SIG-M5 treated with dmso at 0.1 percent for 504 hours (cell line): ENCODE results near the gene NAGA.
"Not testable (repeated sequence)": the region's sequence is repeated elsewhere in the genome, so short reads cannot be mapped to it uniquely, and the experiment has no call there.

Experiments
- DNase-seq: peaks from one replicate; lab custom pipeline; 2025; ENCODE audit not compliant: unreplicated experiment; lab: John Stamatoyannopoulos, UW

NAGA gene

GRCh38 chr22:42076764-42077485, 6.3 kb upstream of the NAGA start:
- DNase-seq = no peak

DNA sequence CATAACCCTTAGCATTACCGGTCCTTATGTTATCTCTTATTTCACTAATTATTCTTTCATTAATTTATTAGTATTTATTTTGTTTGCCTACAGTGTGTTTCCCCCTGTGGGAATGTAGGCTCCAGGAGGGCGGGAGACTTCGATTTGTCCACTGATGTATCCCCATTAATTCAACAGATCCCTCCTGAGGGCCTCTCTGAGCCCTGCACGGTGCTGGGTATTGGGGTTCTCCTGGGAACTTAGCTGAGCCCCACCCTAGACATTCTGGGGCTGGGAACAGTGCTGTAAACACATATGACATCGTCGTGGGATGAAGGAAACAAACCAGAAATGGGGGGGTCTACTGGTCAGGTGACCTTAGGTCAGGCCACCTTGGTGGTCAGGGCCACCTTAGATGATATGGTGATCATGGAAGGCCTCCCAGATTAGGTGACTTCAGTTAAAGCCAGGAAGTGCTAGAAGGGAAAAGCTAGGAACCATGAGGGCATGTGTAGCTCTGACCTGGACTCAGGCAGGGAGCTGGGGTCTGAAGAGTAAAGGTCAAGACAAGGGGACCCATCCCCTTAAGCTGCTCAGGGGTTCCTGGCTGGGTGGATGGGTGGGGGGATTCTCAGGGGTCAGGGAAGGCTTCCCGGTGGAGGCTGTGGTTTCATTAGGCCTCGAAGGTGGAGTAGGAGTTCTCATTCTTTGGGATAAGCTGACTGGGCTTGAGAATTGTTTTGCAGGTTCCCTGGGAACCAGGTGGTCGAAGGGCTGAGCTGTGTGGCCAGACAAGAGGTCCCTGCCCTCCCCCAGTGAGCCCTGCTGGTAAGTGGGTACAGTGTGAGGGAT, 4.4 kb upstream of the NAGA start:
- no peak for DNase-seq

DNA sequence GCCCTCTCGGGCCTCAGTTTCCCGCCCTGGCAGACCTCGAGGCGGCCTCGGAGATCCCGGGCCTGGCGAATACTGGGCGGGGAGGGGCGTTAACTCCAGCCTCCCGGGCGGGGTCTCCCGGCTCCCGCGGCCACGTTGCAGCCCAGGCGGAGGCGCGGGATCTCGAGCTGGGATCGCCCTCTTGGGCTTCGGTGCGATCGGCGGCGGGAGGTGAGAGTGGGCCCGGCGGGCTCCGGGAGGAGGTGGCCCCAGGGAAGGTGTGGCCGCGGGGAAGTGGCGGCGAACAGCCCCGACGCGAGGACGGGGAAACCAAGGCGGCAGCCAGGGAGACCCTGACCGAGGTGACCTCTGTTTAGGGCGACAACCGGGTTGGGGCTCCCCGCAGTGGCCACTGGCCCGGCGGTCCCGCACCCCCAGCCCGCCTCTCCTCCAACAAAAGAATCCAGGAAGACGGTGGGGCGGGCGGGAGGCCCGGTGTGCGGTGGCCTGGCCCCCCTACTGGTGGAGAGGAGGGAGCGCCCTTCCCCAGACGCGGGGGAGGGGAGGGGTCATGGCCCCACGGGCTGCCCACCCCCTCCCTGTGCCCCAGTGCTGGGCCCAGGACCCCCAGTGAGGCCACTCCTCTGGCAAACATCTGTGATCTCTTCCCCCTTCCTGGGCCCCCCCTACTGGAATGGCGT, 3.7 kb upstream of the NAGA start, which contains the start of gene PHETA2:
PHETA2 (plus strand) TSS at position 117 of the 680 bp plus-strand sequence. CDS start 3,046 bp downstream, outside the sequence.
- DNase-seq = no peak

- no peak for DNase-seq
These were observed 3.0 kb upstream of the NAGA start for GRCh38 chr22:42073621-42074041.

GRCh38 chr22:42072606-42073330, 2.2 kb upstream of the NAGA start:
- DNase-seq = no peak

GRCh38 chr22:42071508-42071907, 896 bp upstream of the NAGA start:
- DNase-seq = not testable (repeated sequence)

GRCh38 chr22:42069801-42070516, 653 bp downstream of the NAGA start:
- DNase-seq = peak; percentile 80

GRCh38 chr22:42068291-42068690, 2.3 kb downstream of the NAGA start:
- DNase-seq = no peak

DNA sequence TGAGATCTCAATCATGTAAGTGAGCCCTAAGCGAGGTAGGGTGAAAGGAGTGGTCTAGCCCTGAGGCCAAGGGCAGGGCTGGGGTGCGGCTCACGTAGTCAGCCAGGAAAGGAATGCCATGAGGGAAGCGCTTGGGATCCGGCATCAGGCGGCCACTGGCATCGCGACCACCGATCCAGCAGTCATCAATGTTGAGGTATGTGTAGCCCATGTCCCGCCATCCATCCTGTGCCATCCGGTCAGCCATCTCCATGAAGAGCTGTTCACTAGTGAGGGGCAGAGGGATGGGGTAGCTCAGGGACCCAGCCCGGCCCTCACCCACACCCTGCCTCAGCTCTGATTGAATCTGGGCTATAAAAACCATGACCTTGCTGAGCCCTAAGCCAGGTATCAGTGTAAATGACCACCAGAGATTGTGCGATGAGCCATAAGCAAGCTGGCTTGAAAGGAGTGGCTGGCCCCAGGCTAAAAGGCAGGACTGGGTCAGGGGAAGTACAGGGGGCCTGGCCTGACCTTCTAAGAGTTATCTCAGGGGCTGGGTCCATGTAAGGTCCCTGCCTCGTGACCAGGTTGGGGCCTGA, 2.9 kb downstream of the NAGA start:
- no peak for DNase-seq

DNA sequence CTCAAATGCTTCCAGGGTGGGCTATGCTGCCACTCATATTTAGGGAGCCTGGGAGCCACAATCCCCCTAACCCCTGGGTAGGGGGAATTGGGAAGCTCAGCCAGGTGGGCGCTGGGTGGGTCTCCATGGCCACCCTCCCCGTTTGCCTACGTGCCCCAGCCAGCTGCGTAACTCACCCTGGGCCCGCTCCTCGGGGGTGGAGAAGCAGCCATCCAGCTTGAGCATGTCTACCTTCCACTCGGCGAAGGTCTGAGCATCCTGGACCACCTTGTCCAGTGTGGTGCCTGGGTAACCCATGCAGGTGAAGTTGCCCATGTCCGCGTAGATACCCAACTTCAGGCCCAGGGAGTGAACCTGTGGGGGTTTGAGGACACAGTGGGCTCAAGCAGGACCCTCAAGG, 3.7 kb downstream of the NAGA start:
- DNase-seq = no peak

GRCh38 chr22:42066126-42066761, 4.4 kb downstream of the NAGA start:
- DNase-seq = no peak

- no peak for DNase-seq
These were observed 5.0 kb downstream of the NAGA start for GRCh38 chr22:42065438-42066125.

GRCh38 chr22:42064629-42065028, 6.0 kb downstream of the NAGA start:
- no peak for DNase-seq

GRCh38 chr22:42062506-42063170, 8.0 kb downstream of the NAGA start:
- DNase-seq = no peak

GRCh38 chr22:42061041-42061440, 9.6 kb downstream of the NAGA start:
- no peak for DNase-seq

GRCh38 chr22:42060489-42060888, 10.1 kb downstream of the NAGA start:
- DNase-seq = no peak

DNA sequence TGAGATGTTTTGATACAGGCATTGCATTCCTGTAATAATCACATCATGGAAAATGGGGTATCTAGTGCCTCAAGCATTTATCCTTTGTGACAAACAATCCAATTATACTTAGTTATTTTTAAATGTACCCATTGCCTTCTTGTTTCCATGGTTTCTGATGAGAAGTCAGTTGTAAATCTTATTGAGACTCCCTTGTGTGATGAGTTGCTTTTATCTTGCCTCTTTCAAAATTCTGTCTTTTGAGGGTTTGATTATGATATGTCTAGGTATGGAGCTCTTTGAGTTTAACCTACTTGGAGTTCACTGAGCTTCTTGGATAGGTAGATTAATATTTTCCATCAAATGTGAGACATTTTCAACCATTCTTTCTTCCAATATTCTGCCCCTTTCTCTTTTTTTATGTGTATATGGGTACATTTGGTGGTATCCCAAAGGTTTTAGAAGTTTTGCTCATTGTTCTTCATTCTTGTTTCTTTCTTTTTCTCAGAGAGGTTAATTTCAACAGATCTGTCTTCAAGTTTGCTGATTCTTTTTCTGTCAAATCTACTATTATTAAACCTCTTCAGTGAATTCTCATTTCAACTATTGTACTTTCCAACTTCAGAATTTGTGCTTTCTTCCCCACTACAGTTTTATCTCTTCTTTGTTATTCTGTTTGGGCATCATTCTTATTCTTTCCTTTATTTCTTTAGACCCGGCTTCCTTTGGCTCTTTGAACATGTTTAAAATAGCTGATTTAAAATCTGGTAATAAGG, 13.7 kb downstream of the NAGA start:
- no peak for DNase-seq

- DNase-seq = no peak
These were observed 17.8 kb downstream of the NAGA start for GRCh38 chr22:42052765-42053164.
